Nephron progenitor cell (in vitro differentiated cells): ENCODE measurements around the gene TCF7L1.

Experiments used
- DNase-seq: peaks from one replicate; pipeline ENCODE4 v3.0.0; 2021
- H3K27ac Mint-ChIP-seq: 2 replicates; pipeline ENCODE4 v1.8.0; 2021; ENCODE audit warnings: mild to moderate bottlenecking, moderate library complexity, mixed read lengths
- H3K27me3 Mint-ChIP-seq: 2 replicates; pipeline ENCODE4 v1.8.0; 2021; ENCODE audit warnings: mild to moderate bottlenecking, low read depth, mixed read lengths; ENCODE audit not compliant: poor library complexity
- H3K36me3 Mint-ChIP-seq: 2 replicates; pipeline ENCODE4 v1.8.0; 2021; ENCODE audit warnings: low read depth, mixed read lengths
- H3K4me1 Mint-ChIP-seq: 2 replicates; pipeline ENCODE4 v1.8.0; 2021; ENCODE audit warnings: mixed read lengths
- H3K4me3 Mint-ChIP-seq: 2 replicates; pipeline ENCODE4 v1.8.0; 2021; ENCODE audit warnings: mild to moderate bottlenecking, moderate library complexity, mixed read lengths
- H3K9me3 Mint-ChIP-seq: 2 replicates; pipeline ENCODE4 v1.8.0; 2021; ENCODE audit warnings: mild to moderate bottlenecking, moderate library complexity, mixed read lengths
- CTCF ChIP-seq: fragments of 200-600 bp; sonication (generic); IDR thresholded peaks from 2 replicates; pipeline ENCODE4 v1.5.0; 2021; ENCODE audit warnings: antibody characterized with exemption

TCF7L1 gene

GRCh38 chr2:85212841-85213240, 79.6 kb downstream of the TCF7L1 start:
- no peaks in the 10 kb centered on the region for H3K9me3 Mint-ChIP-seq
- H3K4me3 Mint-ChIP-seq, result no peak overlapping the region
- H3K27me3 Mint-ChIP-seq, result no peaks in the 10 kb centered on the region
- H3K27ac Mint-ChIP-seq, result peak overlapping the region; percentile 53
- no peaks in the 10 kb centered on the region for H3K36me3 Mint-ChIP-seq
- H3K4me1 Mint-ChIP-seq, result peaks cover 98% of the 10 kb centered on the region
- DNase-seq, result no peak
- no peak for TF ChIP-seq CTCF

DNA sequence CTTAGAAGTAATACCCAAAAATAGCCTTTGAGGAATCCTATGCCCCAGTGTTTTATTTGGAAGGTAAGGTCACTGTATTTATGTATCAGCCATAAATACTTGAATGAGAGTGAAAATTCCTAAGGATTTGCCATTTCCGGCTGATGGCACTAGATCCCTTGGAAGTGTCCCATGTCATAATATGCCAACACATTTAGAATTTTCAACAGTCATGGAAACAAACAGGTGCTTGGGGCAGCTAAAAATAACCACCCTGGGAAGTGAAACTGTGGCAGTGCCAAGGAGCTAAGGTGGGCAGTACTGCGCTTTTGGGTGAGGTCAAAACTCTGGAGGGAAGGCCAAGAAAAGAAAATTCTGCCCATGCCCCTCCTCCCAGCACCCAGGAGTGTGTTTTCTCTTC, 80.2 kb downstream of the TCF7L1 start:
- peaks cover 94% of the 10 kb centered on the region for H3K4me1 Mint-ChIP-seq
- H3K4me3 Mint-ChIP-seq, result peak overlapping the region; percentile 20
- peak overlapping the region; percentile 100 for H3K27ac Mint-ChIP-seq
- no peaks in the 10 kb centered on the region for H3K36me3 Mint-ChIP-seq
- H3K27me3 Mint-ChIP-seq, result no peaks in the 10 kb centered on the region
- DNase-seq, result no peak
- H3K9me3 Mint-ChIP-seq, result no peaks in the 10 kb centered on the region
- no peak for TF ChIP-seq CTCF

DNA sequence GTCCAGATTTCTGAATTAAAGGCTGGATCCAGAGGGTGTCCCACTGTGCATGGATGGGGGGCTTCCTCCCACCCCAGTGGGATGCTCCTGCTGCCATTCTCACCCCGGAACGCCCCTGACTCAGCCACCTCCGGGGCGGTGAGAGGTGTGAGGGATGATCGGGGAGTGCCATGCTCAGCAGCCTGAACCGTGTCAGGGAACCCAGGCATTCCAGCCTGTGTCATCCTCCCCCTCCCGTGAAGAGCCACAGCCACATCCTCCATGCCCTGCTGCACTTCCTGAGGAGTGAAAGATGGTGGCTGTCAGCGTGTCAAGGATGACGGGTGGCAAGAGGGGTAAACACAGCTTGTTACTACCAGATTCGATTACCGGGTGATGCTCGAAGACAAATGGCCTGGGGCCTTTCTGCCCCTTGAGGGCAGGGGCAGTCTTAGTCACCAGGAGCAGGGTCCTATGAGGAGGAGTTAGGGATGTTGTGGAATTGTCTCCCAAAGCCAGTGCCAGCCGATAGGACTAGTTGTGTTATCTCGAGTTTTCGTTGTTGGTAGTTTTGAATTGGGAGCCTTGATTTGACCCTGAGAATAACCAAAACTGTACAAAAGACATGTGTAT, 80.8 kb downstream of the TCF7L1 start:
- H3K4me3 Mint-ChIP-seq, result peak overlapping the region; percentile 20
- H3K27ac Mint-ChIP-seq, result peak overlapping the region; percentile 100
- peaks cover 88% of the 10 kb centered on the region for H3K4me1 Mint-ChIP-seq

DNA sequence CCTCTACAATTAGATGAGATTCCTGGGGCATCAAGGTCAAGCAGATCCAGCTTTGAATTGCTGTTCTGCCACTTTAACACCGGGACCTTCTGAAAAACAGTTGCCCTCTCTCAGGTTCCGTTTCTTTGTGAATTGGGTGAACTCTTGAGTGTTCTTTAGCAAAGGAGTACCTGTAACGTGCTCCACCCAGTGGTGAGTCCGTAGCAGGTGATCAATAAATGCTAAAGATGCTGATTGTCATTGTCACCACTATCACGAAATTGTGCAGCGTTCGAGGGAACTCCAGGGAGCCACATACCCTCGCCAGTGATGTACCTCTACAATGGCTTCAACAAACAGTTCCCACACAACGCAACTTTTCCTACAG, 81.9 kb downstream of the TCF7L1 start:
- peak overlapping the region; percentile 65 for H3K4me3 Mint-ChIP-seq
- H3K36me3 Mint-ChIP-seq, result no peaks in the 10 kb centered on the region
- H3K27me3 Mint-ChIP-seq, result no peaks in the 10 kb centered on the region
- H3K4me1 Mint-ChIP-seq, result peaks cover 84% of the 10 kb centered on the region
- H3K27ac Mint-ChIP-seq, result peak overlapping the region; percentile 100
- DNase-seq, result no peak
- no peaks in the 10 kb centered on the region for H3K9me3 Mint-ChIP-seq
- no peak for TF ChIP-seq CTCF

More for the DNA sequence above, 80.8 kb downstream of the TCF7L1 start:
- Mint-ChIP-seq H3K27me3 (no peaks in the 10 kb centered on the region), H3K36me3 (no peaks in the 10 kb centered on the region), H3K9me3 (no peaks in the 10 kb centered on the region)
- no peak for TF ChIP-seq CTCF
- peak; percentile 47 for DNase-seq

DNA sequence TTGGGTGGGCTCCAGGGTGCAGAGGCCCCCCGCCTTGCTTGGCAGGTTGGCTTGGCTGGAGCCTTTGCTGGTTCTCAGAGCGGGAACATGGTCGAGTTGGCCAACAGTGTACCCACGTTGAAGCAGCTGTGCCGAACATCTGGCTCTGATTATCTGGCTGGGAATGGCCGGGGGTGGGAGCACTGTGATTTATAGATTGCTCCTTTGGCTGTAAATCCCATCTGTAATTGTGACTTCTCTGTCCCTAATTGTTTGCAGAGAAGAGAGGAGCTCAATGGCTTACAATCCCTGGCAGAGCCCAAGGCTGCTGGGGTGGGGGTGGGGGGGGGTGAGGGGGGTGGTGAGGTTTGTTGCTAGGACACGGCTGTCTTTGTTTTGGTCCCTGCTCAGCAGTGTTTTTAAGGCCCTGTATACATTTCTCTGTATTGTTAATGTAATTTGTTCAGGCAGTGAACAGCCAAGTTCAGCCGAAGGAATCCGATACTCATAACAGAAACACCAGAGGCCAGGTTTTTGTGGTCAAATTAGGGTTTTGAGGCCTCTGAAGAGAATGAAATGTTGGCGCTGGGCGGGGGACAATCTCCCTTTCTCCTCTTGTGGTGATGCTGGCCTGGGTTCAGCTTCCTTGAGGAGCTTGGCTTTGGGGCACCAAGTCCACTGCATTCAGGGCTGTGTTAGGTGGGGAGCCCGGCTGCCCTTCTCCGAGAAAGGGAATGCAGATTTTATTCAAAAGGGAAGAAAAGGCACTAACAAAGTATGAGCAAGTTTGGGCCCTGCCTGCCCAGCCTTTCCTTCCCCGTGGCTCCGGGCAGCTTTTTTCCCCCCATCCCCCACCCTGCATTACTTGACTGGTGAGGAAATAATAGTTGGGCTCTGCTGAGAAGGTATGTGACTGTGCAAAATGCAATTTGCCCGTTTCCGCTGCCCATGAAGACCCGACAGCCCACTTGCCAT, 82.5 kb downstream of the TCF7L1 start:
- H3K4me3 Mint-ChIP-seq, result peak overlapping the region; percentile 65
- no peak for TF ChIP-seq CTCF
- peak; percentile 69 for DNase-seq

More for the DNA sequence above, 82.5 kb downstream of the TCF7L1 start:
- H3K9me3 Mint-ChIP-seq, result no peaks in the 10 kb centered on the region
- H3K27ac Mint-ChIP-seq, result peak overlapping the region; percentile 100
- no peaks in the 10 kb centered on the region for H3K27me3 Mint-ChIP-seq
- H3K4me1 Mint-ChIP-seq, result peaks cover 77% of the 10 kb centered on the region
- no peaks in the 10 kb centered on the region for H3K36me3 Mint-ChIP-seq
